Erythroblast (primary cell): Measurements from ENCODE around the gene PLXNB1.

Experiments used
- GATA1 ChIP-seq: IDR thresholded peaks from 2 replicates; pipeline ENCODE4 v1.6.1; 2011; ENCODE audit warnings: low read depth, mild to moderate bottlenecking, control low read depth, low read length, moderate library complexity
- POLR2A ChIP-seq: IDR thresholded peaks from 2 replicates; pipeline ENCODE4 v1.6.1; 2011; ENCODE audit warnings: mild to moderate bottlenecking, low read length

DNA sequence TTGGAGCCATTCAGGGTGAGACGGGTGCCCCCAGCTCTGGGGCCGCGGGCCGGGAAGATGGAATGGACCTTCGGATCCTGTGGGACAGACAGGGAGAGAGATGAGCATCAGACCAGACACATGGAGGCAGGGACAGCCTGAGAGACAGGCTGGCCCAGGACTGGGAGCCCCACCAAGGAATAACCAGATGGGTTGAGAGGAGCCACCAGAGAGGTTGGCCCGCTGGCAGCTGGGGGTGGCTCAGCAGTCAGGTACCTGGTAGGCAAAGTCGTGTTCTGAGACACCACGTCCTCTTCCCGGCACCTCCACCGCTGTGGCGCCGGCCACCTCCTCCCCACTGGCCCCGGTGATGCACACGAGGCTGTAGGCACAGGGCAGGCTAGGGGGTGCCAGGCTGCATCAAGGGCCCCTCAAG, 13.8 kb downstream of the PLXNB1 start:
- no peak for TF ChIP-seq POLR2A
- no peak for TF ChIP-seq GATA1
